LoVo (cell line): ENCODE measurements around the gene SULT4A1.
"Not testable (repeated sequence)": the region's sequence is repeated elsewhere in the genome, so short reads cannot be mapped to it uniquely, and the experiment has no call there.

Source experiments
- DNase-seq: peaks from one replicate; pipeline ENCODE4 v3.0.0-alpha.2; 2016; ENCODE audit warnings: low spot score

SULT4A1 gene

DNA sequence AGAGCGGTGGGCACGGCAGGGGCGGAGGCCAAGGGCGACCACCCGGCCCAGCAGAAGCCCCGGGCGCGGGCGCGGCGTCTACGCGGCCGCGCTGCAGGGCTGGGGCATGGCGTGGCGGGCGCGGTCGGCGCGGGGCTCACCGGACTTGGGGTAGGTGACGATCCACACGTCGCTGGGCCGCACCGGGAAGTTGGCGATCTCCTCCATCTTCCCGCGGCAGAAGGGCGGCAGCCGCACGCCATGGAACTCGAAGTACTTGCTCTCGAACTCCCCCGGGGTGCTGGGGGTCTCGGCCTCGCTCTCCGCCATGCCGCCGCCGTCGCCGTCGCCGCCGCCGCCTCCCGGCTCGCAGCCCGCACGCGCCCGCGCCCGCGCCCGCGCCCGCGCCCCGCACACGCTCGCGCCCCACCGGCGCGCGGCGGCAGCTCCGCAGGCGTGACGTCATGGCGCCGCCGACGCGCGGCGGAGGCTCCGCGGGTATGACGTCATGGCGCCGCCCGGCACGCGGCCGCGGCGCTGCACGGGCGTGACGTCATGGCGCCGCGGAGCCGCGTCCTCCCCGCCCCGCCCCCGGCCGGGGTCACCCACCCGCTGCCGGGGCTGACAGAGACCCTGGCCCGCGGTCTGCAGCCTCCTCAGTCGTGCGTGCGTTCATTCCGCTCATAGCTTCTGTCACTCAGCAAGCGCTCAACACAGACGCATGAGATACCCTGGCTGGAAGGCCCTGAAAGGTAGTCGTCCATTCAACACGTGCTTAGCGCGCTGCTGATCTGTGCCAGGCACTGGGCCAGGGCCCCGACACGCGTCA lies at the start of gene SULT4A1:
TSS of gene SULT4A1 (minus strand) at position 440 of the 808 bp plus-strand sequence. CDS start at position 309, 131 bp downstream.
- no peak for DNase-seq

DNA sequence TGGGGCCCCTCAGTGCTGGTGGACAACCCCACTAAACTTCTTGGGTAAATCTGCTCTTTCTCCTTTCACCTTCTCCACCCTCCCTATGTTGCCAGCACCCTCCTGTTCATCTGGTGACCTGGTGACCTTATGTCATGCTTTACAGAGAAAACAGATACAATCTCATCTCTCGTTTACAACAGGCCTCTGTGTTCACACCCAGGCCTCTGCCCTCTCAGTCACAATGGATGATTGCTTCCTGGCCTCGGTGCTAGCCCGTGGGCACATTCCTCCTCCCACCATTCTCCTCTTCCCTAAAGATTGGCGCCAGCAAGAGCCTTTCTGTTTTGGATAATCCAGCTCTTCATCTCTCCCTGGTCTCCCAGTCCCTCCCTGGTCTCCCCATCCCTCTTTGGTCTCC lies 49.0 kb upstream of the SULT4A1 start:
- no peak for DNase-seq

GRCh38 chr22:43910178-43910695 lies 47.9 kb upstream of the SULT4A1 start:
- no peak for DNase-seq

DNA sequence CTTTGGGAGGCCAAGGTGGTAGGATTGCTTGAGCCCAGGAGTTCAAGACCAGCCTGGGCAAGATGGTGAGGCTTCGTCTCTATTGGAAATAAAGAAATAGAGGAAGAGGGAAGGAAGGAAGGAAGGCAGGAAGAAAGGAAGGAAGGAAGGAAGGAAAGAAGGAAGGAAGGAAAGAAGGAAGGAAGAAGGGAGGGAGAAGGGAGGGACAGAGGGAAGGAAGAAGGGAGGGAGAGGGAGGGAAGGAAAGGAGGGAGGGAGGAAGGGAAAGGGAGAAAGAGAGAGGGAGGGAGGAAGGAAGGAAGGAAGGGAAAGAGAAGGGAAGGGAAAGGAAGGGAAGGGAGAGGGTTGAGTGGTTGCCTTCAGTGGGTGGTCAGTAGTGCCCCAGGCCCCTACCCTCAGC lies 47.4 kb upstream of the SULT4A1 start:
- DNase-seq: no peak

DNA sequence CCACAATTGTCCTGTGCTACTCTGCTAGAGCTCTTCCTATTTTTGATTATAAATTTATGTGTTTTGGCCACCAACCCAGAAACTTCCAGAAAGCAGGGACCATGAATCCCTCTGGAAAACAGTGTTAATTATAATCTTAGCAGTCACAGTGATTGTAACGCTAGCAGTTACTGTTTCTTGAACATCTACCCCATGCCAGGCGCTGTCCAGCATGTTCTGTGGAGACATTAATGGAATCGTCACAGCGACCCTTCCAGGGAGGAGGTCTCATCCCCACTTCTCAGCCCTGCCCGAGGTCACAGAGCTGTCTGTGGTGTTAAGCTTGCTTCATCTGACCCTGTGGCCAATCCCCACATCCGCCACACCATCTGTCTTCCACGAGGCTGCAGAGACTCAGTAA lies 43.4 kb upstream of the SULT4A1 start:
- DNase-seq: no peak

DNA sequence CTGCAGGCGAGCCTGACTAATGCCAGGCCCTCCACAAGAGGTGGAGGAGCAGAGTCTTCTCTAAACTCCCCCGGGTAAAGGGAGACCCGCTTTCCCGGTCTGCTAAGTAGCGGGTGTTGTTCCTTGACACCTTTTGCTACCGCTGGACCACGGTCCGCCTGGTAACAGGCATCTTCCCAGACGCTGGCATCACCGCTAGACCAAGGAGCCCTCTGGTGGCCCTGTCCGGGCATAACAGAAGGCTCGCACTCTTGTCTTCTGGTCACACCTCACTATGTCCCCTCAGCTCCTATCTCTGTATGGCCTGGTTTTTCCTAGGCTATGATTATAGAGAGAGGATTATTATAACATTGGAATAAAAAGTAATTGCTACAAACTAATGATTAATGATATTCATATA lies 42.1 kb upstream of the SULT4A1 start:
- not testable (repeated sequence) for DNase-seq

DNA sequence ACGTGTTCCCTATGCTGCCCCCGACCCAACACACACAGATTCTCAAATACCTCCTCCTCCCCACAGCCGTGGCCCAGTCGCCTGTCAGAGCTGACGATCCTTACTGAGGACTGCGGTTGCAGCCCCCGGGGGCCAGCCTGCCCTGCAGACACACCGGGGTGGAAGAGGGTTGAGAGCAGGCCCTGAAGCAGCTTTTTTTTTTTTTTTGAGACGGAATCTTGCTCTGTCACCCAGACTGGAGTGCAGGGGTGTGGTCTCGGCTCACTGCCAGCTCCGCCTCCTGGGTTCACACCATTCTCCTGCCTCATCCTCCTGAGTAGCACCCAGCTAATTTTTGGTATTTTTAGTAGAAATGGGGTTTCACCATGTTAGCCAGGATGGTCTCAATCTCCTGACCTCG lies 40.7 kb upstream of the SULT4A1 start:
- not testable (repeated sequence) for DNase-seq

DNA sequence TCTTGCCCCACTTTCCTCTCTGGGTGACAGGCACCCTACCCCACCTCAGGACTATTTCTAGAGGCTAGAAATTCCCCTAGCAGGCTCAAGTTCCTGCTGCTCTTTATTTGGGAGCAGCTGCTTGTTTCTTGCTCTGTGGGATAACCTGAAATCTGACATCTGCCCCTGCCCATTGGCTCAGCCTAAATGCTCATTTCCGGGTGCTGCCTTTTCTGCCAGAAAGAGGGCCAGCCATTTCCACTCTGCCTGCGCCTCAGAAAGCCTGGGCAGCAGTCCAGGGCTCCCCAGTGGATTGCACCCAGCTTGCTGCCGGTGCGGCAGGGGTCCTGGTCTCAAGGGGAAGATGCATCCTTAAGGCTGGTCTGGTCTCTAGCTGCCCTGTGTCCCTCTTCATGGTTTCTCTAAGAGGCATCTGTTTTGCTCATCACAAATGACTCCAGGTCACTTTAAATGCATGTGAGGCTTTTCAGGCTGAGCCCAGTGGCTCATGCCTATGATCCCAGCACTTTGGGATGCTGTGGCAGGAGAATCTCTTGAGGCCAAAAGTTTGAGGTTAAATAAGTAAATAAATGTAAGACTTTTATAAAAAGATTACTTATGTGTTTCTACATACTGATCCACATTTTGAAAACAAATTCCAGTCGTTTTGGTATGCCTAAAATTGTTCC lies 39.8 kb upstream of the SULT4A1 start:
- no peak for DNase-seq

DNA sequence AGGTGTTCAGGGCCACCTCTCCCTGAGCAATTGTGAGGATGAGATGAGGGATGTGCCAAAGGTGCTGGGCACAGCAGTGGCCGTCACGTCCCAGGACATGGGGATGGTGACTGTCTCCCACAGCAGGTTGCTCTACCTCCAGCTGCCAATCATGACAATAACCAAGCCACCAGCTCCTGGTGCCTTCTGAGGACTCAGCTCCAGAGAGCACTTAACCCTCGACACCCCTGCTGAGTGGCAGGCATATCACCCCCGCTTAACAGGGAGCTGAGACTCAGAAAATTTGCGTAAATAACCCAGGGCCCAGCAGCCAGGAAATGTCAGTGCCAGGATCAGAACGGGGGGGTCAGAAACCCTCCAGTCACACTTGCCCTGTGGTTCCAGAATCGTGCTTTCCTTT lies 37.9 kb upstream of the SULT4A1 start:
- no peak for DNase-seq

GRCh38 chr22:43897751-43898261 lies 35.5 kb upstream of the SULT4A1 start:
- DNase-seq: no peak

- DNase-seq: no peak
These were observed 33.8 kb upstream of the SULT4A1 start for GRCh38 chr22:43895986-43896645.

DNA sequence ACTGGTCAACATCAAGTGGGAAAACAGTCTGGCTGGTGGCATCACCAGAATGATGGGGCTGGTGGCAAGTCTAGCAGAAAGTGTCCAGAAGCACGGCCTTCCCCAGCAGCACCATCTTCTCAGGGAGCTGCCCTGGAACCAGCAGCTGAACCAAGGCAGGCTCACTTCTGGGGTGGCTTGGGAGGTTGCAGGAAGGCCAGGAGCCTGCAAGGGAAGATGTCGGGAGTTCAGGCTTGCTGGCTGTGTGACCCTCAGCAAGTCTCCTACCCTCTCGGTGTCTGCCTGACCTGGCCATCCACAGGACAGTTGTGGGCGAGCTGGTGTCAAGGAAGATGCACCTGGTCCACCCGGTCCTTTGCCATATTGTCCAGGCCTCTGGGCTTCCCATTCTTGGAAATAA lies 31.8 kb upstream of the SULT4A1 start:
- no peak for DNase-seq

DNA sequence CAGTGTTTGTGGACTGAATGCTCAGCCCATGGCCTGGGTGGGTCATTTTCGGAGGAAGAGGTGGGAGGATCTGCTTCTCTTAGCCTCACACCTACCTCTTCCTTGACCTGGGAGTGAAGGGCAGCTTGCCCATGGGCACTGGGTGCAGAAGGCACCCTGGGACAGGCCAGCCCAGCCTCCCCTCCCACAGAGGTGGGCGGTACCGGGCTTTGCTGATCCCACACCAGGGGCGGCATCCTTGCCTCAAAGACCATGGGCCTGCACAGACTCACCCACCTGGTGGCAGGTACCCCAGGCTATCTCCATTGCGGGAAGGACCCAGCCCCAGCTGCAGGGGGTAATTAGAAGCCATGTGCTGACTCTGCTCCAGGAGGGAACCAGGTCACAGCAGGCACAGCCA lies 31.0 kb upstream of the SULT4A1 start:
- no peak for DNase-seq

DNA sequence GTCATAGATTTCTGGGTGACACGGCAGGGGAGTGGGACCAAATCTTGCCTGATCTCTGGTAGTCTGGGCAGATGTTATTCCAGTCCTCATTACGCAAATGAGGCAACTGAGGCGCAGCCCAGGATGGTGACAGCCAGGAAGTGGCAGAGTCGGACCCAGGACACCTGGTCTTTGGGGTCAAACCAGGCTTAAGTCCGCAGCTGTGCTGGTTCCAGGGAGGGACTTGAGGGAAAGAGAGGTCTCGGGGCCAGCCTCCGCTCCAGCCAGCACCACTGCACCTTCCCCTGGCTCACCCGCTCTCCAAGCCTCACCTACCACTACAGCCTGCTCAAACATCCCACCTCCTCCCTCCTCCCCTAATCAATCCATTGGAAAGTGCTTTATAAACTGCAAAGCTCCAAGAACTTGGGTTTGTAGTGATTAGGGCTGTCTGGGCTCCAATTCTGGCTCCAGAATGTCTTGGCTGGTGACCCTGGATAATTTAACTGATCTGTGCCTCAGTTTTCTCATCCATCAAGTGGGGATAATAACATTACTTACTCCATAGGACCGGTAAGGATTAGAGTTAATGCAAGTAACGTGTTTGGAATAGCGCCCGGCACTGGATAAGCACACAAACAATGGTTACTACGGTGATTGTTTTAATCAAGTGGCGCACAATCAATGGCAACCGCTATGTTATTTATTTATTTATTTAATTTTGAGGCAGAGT lies 30.0 kb upstream of the SULT4A1 start:
- DNase-seq: no peak

DNA sequence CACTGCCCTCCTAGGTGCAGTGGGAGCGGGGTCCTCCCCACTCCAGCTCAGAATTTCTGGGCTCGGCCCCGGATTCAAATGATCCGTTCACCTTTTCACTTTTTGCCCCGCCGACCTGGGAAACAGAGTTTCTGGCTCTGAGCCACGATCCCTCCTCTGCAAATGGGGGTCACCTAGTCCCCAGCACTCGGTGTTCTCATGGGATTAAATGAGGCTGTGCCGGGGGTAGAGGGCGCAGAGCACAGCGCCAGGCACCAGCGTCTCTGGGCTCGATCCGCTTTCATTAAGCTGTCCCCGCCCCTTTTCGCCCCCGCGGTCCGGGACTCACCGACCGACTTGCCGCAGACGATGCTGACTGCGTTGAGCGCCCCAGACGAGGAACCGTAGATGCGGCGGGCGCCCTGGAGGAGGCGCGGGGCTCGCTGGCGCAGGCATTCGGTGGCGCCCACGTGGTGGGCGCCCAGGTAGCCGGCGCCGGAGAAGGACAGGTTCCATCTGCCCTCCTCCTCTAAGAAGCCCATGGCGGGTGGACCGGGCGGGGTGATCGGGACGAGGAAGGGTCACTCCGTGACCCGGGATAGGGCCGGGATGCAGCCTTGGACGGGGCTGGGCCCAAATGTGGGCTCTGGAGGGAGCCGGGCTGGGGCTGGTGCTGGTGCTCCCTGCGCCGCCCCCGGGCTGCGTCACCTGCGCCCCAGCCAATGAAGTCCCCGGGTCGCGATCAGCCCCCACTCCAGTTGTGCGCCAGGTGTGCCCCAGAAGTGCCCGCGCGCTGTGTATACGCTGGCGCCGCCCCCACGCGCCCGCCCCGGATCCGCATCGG lies 29.3 kb upstream of the SULT4A1 start, which contains the start of gene PNPLA5:
TSS of gene PNPLA5 (minus strand) at position 654 of the 823 bp plus-strand sequence. CDS start at position 521, 133 bp downstream.
- no peak for DNase-seq

GRCh38 chr22:43890901-43891331 lies 28.6 kb upstream of the SULT4A1 start:
- no peak for DNase-seq

- DNase-seq: no peak
These were observed 27.5 kb upstream of the SULT4A1 start for GRCh38 chr22:43889860-43890253.

- DNase-seq: no peak
These were observed 27.0 kb upstream of the SULT4A1 start for GRCh38 chr22:43889201-43889859.

- DNase-seq: no peak
These were observed 26.4 kb upstream of the SULT4A1 start for GRCh38 chr22:43888740-43889139.

DNA sequence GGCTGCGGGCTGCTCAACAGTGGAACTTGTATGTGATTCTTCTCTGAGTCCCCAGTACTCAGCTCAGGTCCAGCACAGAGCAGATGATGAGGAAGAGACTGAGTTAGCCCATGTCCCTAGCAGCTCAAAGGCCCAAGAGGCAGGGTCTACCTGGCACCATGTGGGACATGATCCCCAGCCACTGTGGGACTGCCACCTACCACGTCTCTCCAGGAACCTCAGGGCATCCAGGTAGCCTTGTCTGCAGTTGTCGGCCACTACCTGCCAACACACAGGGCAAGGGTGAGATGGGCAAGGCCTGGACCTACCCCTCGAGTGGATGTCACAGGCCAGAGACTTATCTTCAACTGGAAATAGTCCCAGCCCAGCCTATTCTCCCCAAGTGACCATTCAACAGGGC lies 25.1 kb upstream of the SULT4A1 start:
- DNase-seq: no peak
